Neural cell (in vitro differentiated cells): ENCODE measurements around the gene SLC29A3.

Experiments used
- CTCF ChIP-seq: fragments of 450-650 bp; IDR thresholded peaks from 2 replicates; pipeline ENCODE4 v1.5.1; 2014; ENCODE audit warnings: antibody characterized with exemption, mild to moderate bottlenecking, moderate library complexity; ENCODE audit not compliant: poor library complexity, severe bottlenecking
- EP300 ChIP-seq: fragments of 450-650 bp; conservative IDR thresholded peaks from 2 replicates; pipeline ENCODE4 v1.6.1; 2014; ENCODE audit warnings: antibody characterized with exemption, mild to moderate bottlenecking, moderate library complexity; ENCODE audit not compliant: poor library complexity, severe bottlenecking
- EZH2 ChIP-seq: fragments of 200-600, 300-800 bp; shearing (Covaris generic), sonication (generic); IDR thresholded peaks from 2 replicates; pipeline ENCODE4 v1.6.1; 2014; ENCODE audit warnings: antibody characterized with exemption, low read length, borderline replicate concordance, mild to moderate bottlenecking; ENCODE audit not compliant: insufficient read depth, poor library complexity, severe bottlenecking
- MXI1 ChIP-seq: fragments of 450-650 bp; conservative IDR thresholded peaks from 2 replicates; pipeline ENCODE4 v1.6.1; 2014; ENCODE audit warnings: antibody characterized with exemption, mild to moderate bottlenecking; ENCODE audit not compliant: poor library complexity, severe bottlenecking
- POLR2AphosphoS5 ChIP-seq: IDR thresholded peaks from 2 replicates; pipeline ENCODE4 v1.6.1; 2012
- RAD21 ChIP-seq: fragments of 450-650 bp; conservative IDR thresholded peaks from 2 replicates; pipeline ENCODE4 v1.6.1; 2014; ENCODE audit warnings: antibody characterized with exemption, mild to moderate bottlenecking, moderate library complexity
- SMC3 ChIP-seq: fragments of 450-650 bp; conservative IDR thresholded peaks from 2 replicates; pipeline ENCODE4 v1.6.1; 2014; ENCODE audit warnings: antibody characterized with exemption, mild to moderate bottlenecking, moderate library complexity; ENCODE audit not compliant: poor library complexity
- TF ChIP-seq, protein P1 (sequence below): IDR thresholded peaks from 2 replicates; pipeline ENCODE4 v1.6.1; 2012; ENCODE audit warnings: borderline replicate concordance

DNA sequence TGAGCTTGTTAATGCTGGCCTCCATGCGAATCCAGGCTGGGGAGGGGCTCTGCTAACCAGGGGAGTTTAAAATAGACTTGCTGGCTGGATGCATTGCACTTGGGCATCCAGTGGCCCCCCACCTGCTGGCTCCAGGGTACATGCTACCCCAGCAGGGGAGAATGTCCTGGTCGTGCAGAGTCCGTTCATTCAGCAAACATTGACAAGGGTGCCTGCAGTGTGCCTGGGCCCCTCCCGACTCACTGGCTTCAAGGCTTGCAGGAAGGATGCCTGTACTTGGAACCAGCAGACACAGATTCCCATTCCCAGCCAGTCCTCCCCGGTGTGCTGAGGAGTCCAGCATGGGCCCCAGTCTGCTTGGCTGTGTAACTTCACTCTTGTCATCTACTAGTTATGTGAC lies 1.5 kb downstream of the SLC29A3 start:
- no peak for TF ChIP-seq EZH2
- TF ChIP-seq CTCF = no peak
- no peak for TF ChIP-seq EP300
- no peak for TF ChIP-seq MXI1
- no peak for TF ChIP-seq RAD21
- no peak for TF ChIP-seq POLR2AphosphoS5
- TF ChIP-seq, protein P1, sequence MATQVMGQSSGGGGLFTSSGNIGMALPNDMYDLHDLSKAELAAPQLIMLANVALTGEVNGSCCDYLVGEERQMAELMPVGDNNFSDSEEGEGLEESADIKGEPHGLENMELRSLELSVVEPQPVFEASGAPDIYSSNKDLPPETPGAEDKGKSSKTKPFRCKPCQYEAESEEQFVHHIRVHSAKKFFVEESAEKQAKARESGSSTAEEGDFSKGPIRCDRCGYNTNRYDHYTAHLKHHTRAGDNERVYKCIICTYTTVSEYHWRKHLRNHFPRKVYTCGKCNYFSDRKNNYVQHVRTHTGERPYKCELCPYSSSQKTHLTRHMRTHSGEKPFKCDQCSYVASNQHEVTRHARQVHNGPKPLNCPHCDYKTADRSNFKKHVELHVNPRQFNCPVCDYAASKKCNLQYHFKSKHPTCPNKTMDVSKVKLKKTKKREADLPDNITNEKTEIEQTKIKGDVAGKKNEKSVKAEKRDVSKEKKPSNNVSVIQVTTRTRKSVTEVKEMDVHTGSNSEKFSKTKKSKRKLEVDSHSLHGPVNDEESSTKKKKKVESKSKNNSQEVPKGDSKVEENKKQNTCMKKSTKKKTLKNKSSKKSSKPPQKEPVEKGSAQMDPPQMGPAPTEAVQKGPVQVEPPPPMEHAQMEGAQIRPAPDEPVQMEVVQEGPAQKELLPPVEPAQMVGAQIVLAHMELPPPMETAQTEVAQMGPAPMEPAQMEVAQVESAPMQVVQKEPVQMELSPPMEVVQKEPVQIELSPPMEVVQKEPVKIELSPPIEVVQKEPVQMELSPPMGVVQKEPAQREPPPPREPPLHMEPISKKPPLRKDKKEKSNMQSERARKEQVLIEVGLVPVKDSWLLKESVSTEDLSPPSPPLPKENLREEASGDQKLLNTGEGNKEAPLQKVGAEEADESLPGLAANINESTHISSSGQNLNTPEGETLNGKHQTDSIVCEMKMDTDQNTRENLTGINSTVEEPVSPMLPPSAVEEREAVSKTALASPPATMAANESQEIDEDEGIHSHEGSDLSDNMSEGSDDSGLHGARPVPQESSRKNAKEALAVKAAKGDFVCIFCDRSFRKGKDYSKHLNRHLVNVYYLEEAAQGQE = no peak
- no peak for TF ChIP-seq SMC3
